ENCODE measurements around the gene ISYNA1. TPM values are rescaled to one million over a fixed set of nuclear protein-coding genes. Genes with fewer than 3 reads are reported as not detected.

ISYNA1 gene
- total and polyA plus RNA-seq, 2 of the 13 experiments (the other 11 are each of a cell fraction or from before 2014, with no cell fraction given) = 29.6 to 48.5 TPM

GRCh38 chr19:18388100-18388959 lies 49.6 kb downstream of the ISYNA1 start (continued):
- no peak; the same call in none of the 2 replicates for TF ChIP-seq ARNTL (CRISPR knock-in tag; IDR thresholded peaks at IDR 0.05)
- peak; percentile 93 for TF ChIP-seq ZSCAN21 (CRISPR knock-in tag; IDR thresholded peaks at IDR 0.05; ENCODE audit: borderline replicate concordance)
- peak; percentile 68 for TF ChIP-seq SKI (IDR thresholded peaks at IDR 0.05; ENCODE audit: partially characterized antibody)
- no peak for TF ChIP-seq NKX3-1 (CRISPR knock-in tag; IDR thresholded peaks at IDR 0.05)
- peak; percentile 46 for TF ChIP-seq DBP (CRISPR knock-in tag; IDR thresholded peaks at IDR 0.05; ENCODE audit: not compliant biosample characterization)
- TF ChIP-seq ZNF747 (CRISPR knock-in tag; IDR thresholded peaks at IDR 0.05; ENCODE audit: borderline replicate concordance) = peak; percentile 67
- TF ChIP-seq GLI4 (CRISPR knock-in tag; IDR thresholded peaks at IDR 0.05; ENCODE audit: borderline replicate concordance) = peak; percentile 79; the same call in 1 of the 2 replicates
- no peak for TF ChIP-seq NR2F2 (IDR thresholded peaks at IDR 0.05; ENCODE audit: borderline replicate concordance, low read depth)
- TF ChIP-seq ZSCAN31 (CRISPR knock-in tag; IDR thresholded peaks at IDR 0.05; ENCODE audit: low read depth) = peak; percentile 52; the same call in 1 of the 2 replicates
- TF ChIP-seq ZFP1 (CRISPR knock-in tag; IDR thresholded peaks at IDR 0.05) = no peak
- no peak for TF ChIP-seq ZNF629 (CRISPR knock-in tag; conservative IDR thresholded peaks at IDR 0.05)
- peak; percentile 27; the same call in 1 of the 2 replicates for TF ChIP-seq ZNF572 (CRISPR knock-in tag; IDR thresholded peaks at IDR 0.05)
- peak; percentile 49; the same call in 1 of the 2 replicates for TF ChIP-seq ZNF770 (CRISPR knock-in tag; IDR thresholded peaks at IDR 0.05)
- peak; percentile 89 for TF ChIP-seq TARDBP (CRISPR knock-in tag; IDR thresholded peaks at IDR 0.05)
- TF ChIP-seq ERF (CRISPR knock-in tag; IDR thresholded peaks at IDR 0.05) = peak; percentile 79
- TF ChIP-seq ZNF720 (CRISPR knock-in tag; IDR thresholded peaks at IDR 0.05) = no peak
- no peak for TF ChIP-seq STAT5B (CRISPR knock-in tag; IDR thresholded peaks at IDR 0.05)
- TF ChIP-seq ZSCAN22 (CRISPR knock-in tag; IDR thresholded peaks at IDR 0.05) = peak; percentile 66; the same call in 1 of the 2 replicates
- TF ChIP-seq MXD3 (CRISPR knock-in tag; IDR thresholded peaks at IDR 0.05) = peak; percentile 64
- TF ChIP-seq LCORL (IDR thresholded peaks at IDR 0.05) = no peak
- TF ChIP-seq LCORL (CRISPR knock-in tag; IDR thresholded peaks at IDR 0.05) = peak; percentile 66
- TF ChIP-seq ZNF3 (CRISPR knock-in tag; IDR thresholded peaks at IDR 0.05) = peak; percentile 46; the same call in 1 of the 2 replicates
- no peak for TF ChIP-seq KDM4B (CRISPR knock-in tag; IDR thresholded peaks at IDR 0.05)
- no peak for TF ChIP-seq CHD2 (IDR thresholded peaks at IDR 0.05; ENCODE audit: low read depth, low read length)
- TF ChIP-seq ZBTB46 (CRISPR knock-in tag; IDR thresholded peaks at IDR 0.05; ENCODE audit: borderline replicate concordance) = peak; percentile 87; the same call in 1 of the 2 replicates
- TF ChIP-seq PLRG1 (conservative IDR thresholded peaks at IDR 0.05) = no peak
- peak; percentile 48; the same call in 1 of the 2 replicates for TF ChIP-seq SRY (CRISPR knock-in tag; IDR thresholded peaks at IDR 0.05)
- 0 out of 2 replicates have a peak, but pooled peaks have one; percentile 71 for TF ChIP-seq ZNF264 (CRISPR knock-in tag; IDR thresholded peaks at IDR 0.05)
